HepG2 (cell line): ENCODE results near the gene ADORA3. TPM values are rescaled to one million over a fixed set of nuclear protein-coding genes. Genes with fewer than 3 reads are reported as not detected.

ENCODE experiments used
- ATF7-NPFF ChIP-seq: sonication (generic); formaldehyde crosslinking; IDR thresholded peaks from 2 replicates; pipeline ENCODE4 v1.8.1; 2023; ENCODE audit warnings: mild to moderate bottlenecking, low read depth, missing genetic modification reagents, moderate library complexity
- BCLAF1 ChIP-seq: fragments of 450-650 bp; IDR thresholded peaks from 2 replicates; pipeline ENCODE4 v1.6.1; 2017; ENCODE audit warnings: mild to moderate bottlenecking
- CBX5 ChIP-seq: sonication (generic); formaldehyde crosslinking; IDR thresholded peaks from 2 replicates; pipeline ENCODE4 v1.4.0; 2020; ENCODE audit warnings: missing genetic modification reagents, borderline replicate concordance
- HOXA3 ChIP-seq: sonication (generic); formaldehyde crosslinking; IDR thresholded peaks from 2 replicates; pipeline ENCODE4 v1.5.0; 2020; ENCODE audit warnings: missing genetic modification reagents
- KLF13 ChIP-seq: sonication (generic); formaldehyde crosslinking; IDR thresholded peaks from 2 replicates; pipeline ENCODE4 v1.4.0; 2020; ENCODE audit warnings: mild to moderate bottlenecking, missing genetic modification reagents
- MIER3 ChIP-seq: IDR thresholded peaks from 2 replicates; pipeline ENCODE4 v1.6.1; 2016; ENCODE audit warnings: missing compliant biosample characterization, borderline replicate concordance
- MLX ChIP-seq: IDR thresholded peaks from 2 replicates; pipeline ENCODE4 v1.6.1; 2016
- PLRG1 ChIP-seq: fragments of 450-650 bp; conservative IDR thresholded peaks from 2 replicates; pipeline ENCODE4 v1.6.1; 2016
- PRDM15 ChIP-seq: sonication (generic); formaldehyde crosslinking; IDR thresholded peaks from 2 replicates; pipeline ENCODE4 v1.4.0; 2020; ENCODE audit warnings: missing genetic modification reagents
- RBAK ChIP-seq: sonication (generic); formaldehyde crosslinking; IDR thresholded peaks from 2 replicates; pipeline ENCODE4 v1.5.1; 2020; ENCODE audit warnings: mild to moderate bottlenecking, missing genetic modification reagents
- SCMH1 ChIP-seq: sonication (generic); formaldehyde crosslinking; IDR thresholded peaks from 2 replicates; pipeline ENCODE4 v1.9.0; 2021; ENCODE audit warnings: missing genetic modification reagents, mild to moderate bottlenecking, borderline replicate concordance
- THRA ChIP-seq: sonication (generic); formaldehyde crosslinking; IDR thresholded peaks from 2 replicates; pipeline ENCODE4 v1.4.0; 2020; ENCODE audit warnings: missing genetic modification reagents, borderline replicate concordance
- ZBTB20 ChIP-seq: sonication (generic); formaldehyde crosslinking; IDR thresholded peaks from 2 replicates; pipeline ENCODE4 v1.8.1; 2023; ENCODE audit warnings: missing genetic modification reagents, low read depth, mild to moderate bottlenecking, borderline replicate concordance
- ZBTB7B ChIP-seq: sonication (generic); formaldehyde crosslinking; IDR thresholded peaks from 2 replicates; pipeline ENCODE4 v1.4.0; 2020; ENCODE audit warnings: missing genetic modification reagents
- ZFP91 ChIP-seq: sonication (generic); formaldehyde crosslinking; IDR thresholded peaks from 2 replicates; pipeline ENCODE4 v1.9.0; 2022; ENCODE audit warnings: missing genetic modification reagents, mild to moderate bottlenecking, borderline replicate concordance
- ZNF264 ChIP-seq: sonication (generic); formaldehyde crosslinking; IDR thresholded peaks from 2 replicates; pipeline ENCODE4 v1.4.0; 2020; ENCODE audit warnings: missing genetic modification reagents
- ZNF432 ChIP-seq: sonication (generic); formaldehyde crosslinking; IDR thresholded peaks from 2 replicates; pipeline ENCODE4 v1.5.0; 2020; ENCODE audit warnings: missing genetic modification reagents, mild to moderate bottlenecking, borderline replicate concordance
- ZNF580 ChIP-seq: IDR thresholded peaks from 2 replicates; pipeline ENCODE4 v1.6.1; 2016; ENCODE audit warnings: low read depth, borderline replicate concordance
- polyA plus RNA-seq, 8 experiments: library from polyadenylated mRNA; depleted of rRNA in 3 of 8; stranded (reverse) in 7 of 8; unstranded in 1 of 8; fragments of >200 nt; fragmentation: Illumina TruSeq in 4 of 8; extraction: Trizol in 4 of 8; gene quantifications; 2 replicates each; pipeline versions ENCODE4 v1.2.1 to v1.2.3, GENCODE V29; 2011 to 2016; ENCODE audit warnings: low read depth in 4 of 8, missing spikeins in 1 of 8, mixed read lengths in 1 of 8; ENCODE audit not compliant: insufficient read depth in 1 of 8
- total RNA-seq, 5 experiments: library from RNA; depleted of rRNA; stranded (reverse); fragments of >200 nt; fragmentation: Illumina TruSeq; extraction: Trizol; gene quantifications; 2 replicates each; pipeline ENCODE4 v1.2.3, GENCODE V29; 2016; ENCODE audit warnings: low read depth in 1 of 5

ADORA3 gene
- total and polyA plus RNA-seq, 2 of the 13 experiments (the other 11 are each of a cell fraction or from before 2014, with no cell fraction given) = not detected

GRCh38 chr1:111535256-111536191 lies 32.1 kb upstream of the ADORA3 start (continued):
- TF ChIP-seq ZBTB20 (CRISPR knock-in tag) (peak; percentile 65; the same call in 1 of the 2 replicates), RBAK (no peak), THRA (CRISPR knock-in tag) (peak; percentile 53; the same call in 1 of the 2 replicates), CBX5 (no peak), MLX (no peak), MIER3 (CRISPR knock-in tag) (peak; percentile 50; the same call in 1 of the 2 replicates), PLRG1 (no peak), HOXA3 (CRISPR knock-in tag) (peak; percentile 52; the same call in 1 of the 2 replicates), ZNF432 (CRISPR knock-in tag) (no peak), SCMH1 (CRISPR knock-in tag) (no peak), ZNF580 (no peak; the same call in 1 of the 2 replicates), ZNF264 (CRISPR knock-in tag) (no peak), ZBTB7B (CRISPR knock-in tag) (no peak), ATF7-NPFF (no peak), KLF13 (CRISPR knock-in tag) (no peak), ZFP91 (no peak), BCLAF1 (no peak), PRDM15 (CRISPR knock-in tag) (no peak)
